GM21423 (cell line): ENCODE results near the gene CD248.
"Not testable (repeated sequence)": the region's sequence is repeated elsewhere in the genome, so short reads cannot be mapped to it uniquely, and the experiment has no call there.

ENCODE experiments used
- ATAC-seq: cut with Tn5 transposase; IDR thresholded peaks from one replicate; pipeline ENCODE4 v1.9.1; 2021; ENCODE audit warnings: mild to moderate bottlenecking, moderate library complexity; ENCODE audit not compliant: unreplicated experiment

Gene CD248

GRCh38 chr11:66329165-66329673, 12.4 kb upstream of the CD248 start:
- ATAC-seq, result no peak

- peak; percentile 44 for ATAC-seq
Observed at GRCh38 chr11:66328302-66329144, 11.7 kb upstream of the CD248 start.

- no peak for ATAC-seq
Observed at GRCh38 chr11:66328031-66328301, 11.1 kb upstream of the CD248 start.

- no peak for ATAC-seq
Observed at GRCh38 chr11:66327171-66328030, 10.6 kb upstream of the CD248 start.

- ATAC-seq, result no peak
Observed at GRCh38 chr11:66326261-66327111, 9.6 kb upstream of the CD248 start.

- no peak for ATAC-seq
Observed at GRCh38 chr11:66325263-66325671, 8.4 kb upstream of the CD248 start.

GRCh38 chr11:66324664-66325063, 7.8 kb upstream of the CD248 start:
- no peak for ATAC-seq

GRCh38 chr11:66323684-66324083, 6.8 kb upstream of the CD248 start:
- ATAC-seq, result no peak

- ATAC-seq, result no peak
Observed at GRCh38 chr11:66322732-66323427, 6.0 kb upstream of the CD248 start.

GRCh38 chr11:66321606-66322005, 4.8 kb upstream of the CD248 start:
- ATAC-seq, result no peak

- ATAC-seq, result not testable (repeated sequence)
Observed at GRCh38 chr11:66320748-66321147, 3.9 kb upstream of the CD248 start.

GRCh38 chr11:66320289-66320688, 3.4 kb upstream of the CD248 start:
- not testable (repeated sequence) for ATAC-seq

GRCh38 chr11:66318600-66318970, 1.7 kb upstream of the CD248 start:
- ATAC-seq, result no peak

GRCh38 chr11:66317723-66318599, 1.1 kb upstream of the CD248 start:
- peak; percentile 33 for ATAC-seq

- ATAC-seq, result no peak
Observed at GRCh38 chr11:66317322-66317722, 478 bp upstream of the CD248 start.

GRCh38 chr11:66315921-66316811, 678 bp downstream of the CD248 start:
- ATAC-seq, result no peak

GRCh38 chr11:66315498-66315885, 1.4 kb downstream of the CD248 start:
- ATAC-seq, result no peak
